C4-2B (cell line): ENCODE results near the gene VDAC1.

Experiments used
- CTCF ChIP-seq: fragments of 450-650 bp; conservative IDR thresholded peaks from 2 replicates; pipeline ENCODE4 v1.5.1; 2017; ENCODE audit warnings: mild to moderate bottlenecking
- ZFX ChIP-seq: fragments of 450-650 bp; IDR thresholded peaks from 2 replicates; pipeline ENCODE4 v1.6.1; 2017

- TF ChIP-seq CTCF: no peak
- no peak for TF ChIP-seq ZFX
Observed at GRCh38 chr5:133939668-133940067, 65.1 kb downstream of the VDAC1 start.
